Measurements from ENCODE around the gene ORC1. TPM values are rescaled to one million over a fixed set of nuclear protein-coding genes. Genes with fewer than 3 reads are reported as not detected.

The ORC1 gene
- polyA plus RNA-seq (2013), result 11.3 and 11.6 TPM in 2 replicates

DNA sequence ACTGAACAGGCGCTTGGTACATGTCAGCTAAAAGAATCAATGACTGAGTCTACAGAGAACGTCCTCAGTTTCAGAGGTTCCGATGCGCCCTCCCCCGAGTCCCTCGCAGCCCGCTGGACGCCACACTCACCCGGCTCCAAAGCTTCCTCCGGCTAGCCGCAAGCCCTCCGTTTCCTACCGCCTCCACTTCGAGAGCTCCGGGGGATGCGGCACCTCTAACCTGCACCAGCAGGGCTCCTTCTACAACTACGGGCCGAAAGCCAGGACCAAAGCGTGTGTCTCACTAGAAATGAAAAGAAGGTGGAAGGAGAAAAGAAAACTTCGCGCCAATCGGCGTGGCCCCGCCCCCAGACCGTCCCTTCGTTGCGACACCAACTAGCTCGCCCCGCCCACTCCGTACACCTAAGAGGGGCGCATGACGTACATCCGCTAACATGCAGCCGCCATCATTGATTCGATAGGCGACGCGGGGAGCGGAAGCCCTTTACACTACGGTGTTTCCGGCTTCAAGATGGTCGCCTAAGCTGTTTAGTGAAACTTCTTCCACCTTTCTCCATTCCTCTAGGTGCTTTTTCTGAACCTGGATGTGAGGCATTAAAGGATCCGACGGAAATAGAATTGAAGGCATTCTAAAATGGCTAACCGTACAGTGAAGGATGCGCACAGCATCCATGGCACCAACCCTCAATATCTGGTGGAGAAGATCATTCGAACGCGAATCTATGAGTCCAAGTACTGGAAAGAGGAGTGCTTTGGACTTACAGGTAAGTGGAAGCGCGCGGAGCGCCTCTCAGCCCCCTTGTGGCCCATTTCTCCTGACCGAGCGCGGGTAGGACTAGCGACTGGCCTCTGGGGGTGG is at the start of gene ORC1, which contains the start of gene PRPF38A:
Gene ORC1 (minus strand): TSS at position 308 of the 859 bp plus-strand sequence. CDS start 2,200 bp downstream, outside the sequence.
Gene PRPF38A (plus strand): TSS at position 487 of the 859 bp plus-strand sequence. CDS start 148 bp downstream, at position 635.
- Histone ChIP-seq H3K4me2 (ENCODE audit: low read length) (peak within 1 kb of the TSS; percentile 76), H4K91ac (ENCODE audit: low read depth, low read length) (peak within 1 kb of the TSS; percentile 85), H3K4me3 (ENCODE audit: low read depth, low read length) (peak within 1 kb of the TSS; percentile 89), H2BK5ac (ENCODE audit: low read depth, low read length, poor library complexity) (peak within 1 kb of the TSS; percentile 76), H4K12ac (ENCODE audit: low read depth, low read length) (peak within 1 kb of the TSS; percentile 75), H2AK5ac (ENCODE audit: low read length) (no peak within 1 kb of the TSS), H3K14ac (ENCODE audit: low read length) (peak within 1 kb of the TSS; percentile 82), H3K4ac (ENCODE audit: low read depth, low read length) (peak within 1 kb of the TSS; percentile 65), H3K18ac (ENCODE audit: low read length) (peak within 1 kb of the TSS; percentile 80), H3K23ac (ENCODE audit: low read length) (no peak within 1 kb of the TSS), H2BK120ac (ENCODE audit: insufficient read depth, low read length, poor library complexity) (peak within 1 kb of the TSS; percentile 50), H3K27ac (ENCODE audit: low read depth, low read length) (peak within 1 kb of the TSS; percentile 82), H3K4me1 (ENCODE audit: control insufficient read depth in 1 of 2, insufficient read depth in 2 of 2, low read length in 2 of 2) (no peaks in the 10 kb centered on the region), H3K9ac (ENCODE audit: low read length) (peak within 1 kb of the TSS; percentile 91), H2BK12ac (ENCODE audit: low read length) (no peak within 1 kb of the TSS), H4K8ac (ENCODE audit: low read depth, low read length) (peak within 1 kb of the TSS; percentile 92), H3K79me1 (ENCODE audit: low read length) (peaks cover 5% of the 10 kb centered on the region), H3K27me3 (ENCODE audit: insufficient read depth, low read length) (no peaks in the 10 kb centered on the region), H3K9me3 (ENCODE audit: insufficient read depth, low read depth, low read length) (no peaks in the 10 kb centered on the region), H2AFZ (ENCODE audit: insufficient read depth, low read length, poor library complexity) (peak within 1 kb of the TSS; percentile 88), H3K79me2 (ENCODE audit: control insufficient read depth, insufficient read depth, low read length, poor library complexity) (no peaks in the 10 kb centered on the region), H3K36me3 (ENCODE audit: control insufficient read depth in 1 of 2, insufficient read depth in 2 of 2, low read length in 2 of 2) (peaks cover 7 to 24% of the 10 kb centered on the region in 2 experiments)
- WGBS (ENCODE audit: extremely low coverage, insufficient coverage, insufficient read length), result no CpG with 5 or more reads among the region's 57 CpGs
- peak; percentile 97 to 99 for DNase-seq

DNA sequence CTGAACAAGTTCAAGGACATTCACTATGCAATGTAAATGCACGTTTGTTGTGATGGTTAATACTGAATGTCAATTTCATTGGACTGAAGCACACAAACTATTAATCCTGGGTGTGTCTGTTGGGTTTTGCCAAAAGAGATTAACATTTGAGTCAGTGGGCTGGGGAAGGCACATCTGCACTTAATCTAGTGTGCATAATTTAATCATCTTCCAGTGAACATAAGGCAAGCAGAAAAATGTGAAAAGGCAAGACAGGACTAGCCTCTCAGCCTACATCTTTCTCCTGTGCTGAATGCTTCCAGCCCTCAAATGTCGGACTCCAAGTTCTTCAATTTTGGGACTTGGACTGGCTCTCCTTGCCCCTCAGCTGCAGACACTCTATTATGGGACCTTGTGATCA is 40.2 kb upstream of the ORC1 start:
- DNase-seq, result no peak
- H3K4me1 ChIP-seq (ENCODE audit: control insufficient read depth in 1 of 2, insufficient read depth in 2 of 2, low read length in 2 of 2), result no peaks in the 10 kb centered on the region
- no peak overlapping the region for H2BK5ac ChIP-seq (ENCODE audit: low read depth, low read length, poor library complexity)
- no peaks in the 10 kb centered on the region for H3K27me3 ChIP-seq (ENCODE audit: insufficient read depth, low read length)
- no CpG with 5 or more reads among the region's 2 CpGs for WGBS (ENCODE audit: extremely low coverage, insufficient coverage, insufficient read length)
- no peak overlapping the region for H3K4me2 ChIP-seq (ENCODE audit: low read length)
- no peak overlapping the region for H2BK12ac ChIP-seq (ENCODE audit: low read length)
- H4K91ac ChIP-seq (ENCODE audit: low read depth, low read length), result no peak overlapping the region
- no peak overlapping the region for H3K4ac ChIP-seq (ENCODE audit: low read depth, low read length)
- H3K14ac ChIP-seq (ENCODE audit: low read length), result no peak overlapping the region
- no peak overlapping the region for H3K27ac ChIP-seq (ENCODE audit: low read depth, low read length)
- no peaks in the 10 kb centered on the region for H3K9me3 ChIP-seq (ENCODE audit: insufficient read depth, low read depth, low read length)
- no peaks in the 10 kb centered on the region for H3K79me1 ChIP-seq (ENCODE audit: low read length)
- no peak overlapping the region for H2AFZ ChIP-seq (ENCODE audit: insufficient read depth, low read length, poor library complexity)
- H4K8ac ChIP-seq (ENCODE audit: low read depth, low read length), result no peak overlapping the region
- no peak overlapping the region for H2BK120ac ChIP-seq (ENCODE audit: insufficient read depth, low read length, poor library complexity)
- no peak overlapping the region for H3K9ac ChIP-seq (ENCODE audit: low read length)
- no peak overlapping the region for H4K12ac ChIP-seq (ENCODE audit: low read depth, low read length)
- H3K23ac ChIP-seq (ENCODE audit: low read length), result no peak overlapping the region
- no peak overlapping the region for H3K4me3 ChIP-seq (ENCODE audit: low read depth, low read length)
- peaks cover 8 to 14% of the 10 kb centered on the region in 2 experiments for H3K36me3 ChIP-seq (ENCODE audit: control insufficient read depth in 1 of 2, insufficient read depth in 2 of 2, low read length in 2 of 2)
- H3K79me2 ChIP-seq (ENCODE audit: control insufficient read depth, insufficient read depth, low read length, poor library complexity), result no peaks in the 10 kb centered on the region
- H2AK5ac ChIP-seq (ENCODE audit: low read length), result no peak overlapping the region
- H3K18ac ChIP-seq (ENCODE audit: low read length), result no peak overlapping the region

DNA sequence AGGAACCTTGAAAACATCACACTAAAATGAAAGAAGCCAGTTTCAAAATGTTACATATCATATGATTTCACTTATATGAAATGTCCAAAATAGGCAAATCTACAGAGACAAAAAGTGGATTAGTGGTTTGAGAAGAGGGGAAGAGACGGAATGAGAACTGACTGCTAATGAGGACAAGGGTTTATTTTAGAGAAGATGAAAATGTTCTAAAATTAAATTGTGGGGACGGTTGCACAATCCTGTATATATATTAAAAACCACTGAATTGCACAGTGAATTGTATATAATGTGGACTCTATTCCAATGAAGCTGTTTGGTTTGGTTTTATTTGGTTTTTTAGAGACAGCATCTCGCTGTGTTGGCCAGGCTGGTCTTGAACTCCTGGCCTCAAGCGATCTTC is 35.8 kb upstream of the ORC1 start:
- H2BK120ac ChIP-seq (ENCODE audit: insufficient read depth, low read length, poor library complexity), result no peak overlapping the region

DNA sequence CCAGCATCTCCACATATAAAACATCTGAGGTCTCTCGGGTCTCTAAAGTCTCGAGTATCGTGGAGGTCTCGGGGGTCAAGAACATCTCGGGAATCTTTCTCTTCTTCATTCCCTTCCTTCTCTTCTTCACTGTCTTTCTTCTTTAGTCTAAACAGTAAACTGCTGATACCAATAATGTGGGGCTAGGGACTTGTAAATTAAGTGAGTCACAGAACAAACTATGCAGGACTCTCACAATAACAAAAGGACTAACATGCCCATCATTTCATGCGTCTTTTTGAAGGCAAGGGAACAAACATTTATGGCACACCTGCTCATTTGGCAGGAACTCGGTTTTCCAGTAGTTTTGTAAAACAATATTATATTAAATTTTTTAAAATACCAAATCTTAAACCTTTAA is 32.6 kb upstream of the ORC1 start:
- Histone ChIP-seq H3K4me3 (ENCODE audit: low read depth, low read length) (no peak overlapping the region), H3K79me2 (ENCODE audit: control insufficient read depth, insufficient read depth, low read length, poor library complexity) (no peaks in the 10 kb centered on the region), H2AK5ac (ENCODE audit: low read length) (no peak overlapping the region), H3K4me2 (ENCODE audit: low read length) (no peak overlapping the region), H2BK120ac (ENCODE audit: insufficient read depth, low read length, poor library complexity) (no peak overlapping the region), H4K91ac (ENCODE audit: low read depth, low read length) (no peak overlapping the region), H3K23ac (ENCODE audit: low read length) (no peak overlapping the region), H3K79me1 (ENCODE audit: low read length) (no peaks in the 10 kb centered on the region), H3K27ac (ENCODE audit: low read depth, low read length) (no peak overlapping the region), H4K12ac (ENCODE audit: low read depth, low read length) (no peak overlapping the region), H3K27me3 (ENCODE audit: insufficient read depth, low read length) (no peaks in the 10 kb centered on the region), H4K8ac (ENCODE audit: low read depth, low read length) (no peak overlapping the region), H2BK12ac (ENCODE audit: low read length) (no peak overlapping the region), H3K9ac (ENCODE audit: low read length) (no peak overlapping the region), H2BK5ac (ENCODE audit: low read depth, low read length, poor library complexity) (no peak overlapping the region), H3K4ac (ENCODE audit: low read depth, low read length) (no peak overlapping the region), H3K14ac (ENCODE audit: low read length) (no peak overlapping the region), H3K36me3 (ENCODE audit: control insufficient read depth in 1 of 2, insufficient read depth in 2 of 2, low read length in 2 of 2) (peaks cover 11 to 16% of the 10 kb centered on the region in 2 experiments), H3K4me1 (ENCODE audit: control insufficient read depth in 1 of 2, insufficient read depth in 2 of 2, low read length in 2 of 2) (no peaks in the 10 kb centered on the region), H2AFZ (ENCODE audit: insufficient read depth, low read length, poor library complexity) (no peak overlapping the region), H3K18ac (ENCODE audit: low read length) (no peak overlapping the region), H3K9me3 (ENCODE audit: insufficient read depth, low read depth, low read length) (no peaks in the 10 kb centered on the region)
- no CpG with 5 or more reads among the region's 7 CpGs for WGBS (ENCODE audit: extremely low coverage, insufficient coverage, insufficient read length)
- DNase-seq, result no peak

More for the DNA sequence above, 35.8 kb upstream of the ORC1 start:
- WGBS (ENCODE audit: extremely low coverage, insufficient coverage, insufficient read length), result no CpG with 5 or more reads among the region's 4 CpGs
- no peaks in the 10 kb centered on the region for H3K4me1 ChIP-seq (ENCODE audit: control insufficient read depth in 1 of 2, insufficient read depth in 2 of 2, low read length in 2 of 2)
- H2AFZ ChIP-seq (ENCODE audit: insufficient read depth, low read length, poor library complexity), result no peak overlapping the region
- H3K23ac ChIP-seq (ENCODE audit: low read length), result no peak overlapping the region
- H3K79me2 ChIP-seq (ENCODE audit: control insufficient read depth, insufficient read depth, low read length, poor library complexity), result no peaks in the 10 kb centered on the region
- peaks cover 8 to 23% of the 10 kb centered on the region in 2 experiments for H3K36me3 ChIP-seq (ENCODE audit: control insufficient read depth in 1 of 2, insufficient read depth in 2 of 2, low read length in 2 of 2)
- H2AK5ac ChIP-seq (ENCODE audit: low read length), result no peak overlapping the region
- H3K18ac ChIP-seq (ENCODE audit: low read length), result no peak overlapping the region
- H3K4me3 ChIP-seq (ENCODE audit: low read depth, low read length), result no peak overlapping the region
- H4K12ac ChIP-seq (ENCODE audit: low read depth, low read length), result no peak overlapping the region
- H4K8ac ChIP-seq (ENCODE audit: low read depth, low read length), result no peak overlapping the region
- no peak overlapping the region for H3K27ac ChIP-seq (ENCODE audit: low read depth, low read length)
- H3K14ac ChIP-seq (ENCODE audit: low read length), result no peak overlapping the region
- no peak overlapping the region for H3K4ac ChIP-seq (ENCODE audit: low read depth, low read length)
- no peaks in the 10 kb centered on the region for H3K9me3 ChIP-seq (ENCODE audit: insufficient read depth, low read depth, low read length)
- H3K79me1 ChIP-seq (ENCODE audit: low read length), result no peaks in the 10 kb centered on the region
- no peak overlapping the region for H2BK12ac ChIP-seq (ENCODE audit: low read length)
- no peak overlapping the region for H2BK5ac ChIP-seq (ENCODE audit: low read depth, low read length, poor library complexity)
- no peak for DNase-seq
- no peak overlapping the region for H3K9ac ChIP-seq (ENCODE audit: low read length)
- H3K4me2 ChIP-seq (ENCODE audit: low read length), result no peak overlapping the region
- H3K27me3 ChIP-seq (ENCODE audit: insufficient read depth, low read length), result no peaks in the 10 kb centered on the region
- no peak overlapping the region for H4K91ac ChIP-seq (ENCODE audit: low read depth, low read length)

Data from trophoblast cell (in vitro differentiated cells and primary cell).